GM19455 (cell line): Measurements from ENCODE around the gene FJX1.
A peak's percentile ranks its signal among the peaks of the same experiment; 100 is the strongest.

Experiments used
- ATAC-seq: cut with Tn5 transposase; IDR thresholded peaks from one replicate; pipeline ENCODE4 v1.9.1; 2021; ENCODE audit not compliant: unreplicated experiment

FJX1 gene

GRCh38 chr11:35617687-35618496 is at the start of gene FJX1:
FJX1 (plus strand) TSS chr11:35618460; CDS start chr11:35618637, 177 bp downstream.
- peak; percentile 40 for ATAC-seq

GRCh38 chr11:35571696-35572095 is 46.6 kb upstream of the FJX1 start:
- ATAC-seq: no peak

- ATAC-seq: no peak
Observed at GRCh38 chr11:35579557-35580396, 38.5 kb upstream of the FJX1 start.

- ATAC-seq: no peak
Observed at GRCh38 chr11:35580397-35580781, 37.9 kb upstream of the FJX1 start.

- no peak for ATAC-seq
Observed at GRCh38 chr11:35582033-35582432, 36.2 kb upstream of the FJX1 start.

- no peak for ATAC-seq
Observed at GRCh38 chr11:35583126-35583525, 35.1 kb upstream of the FJX1 start.

GRCh38 chr11:35583843-35584242 is 34.4 kb upstream of the FJX1 start:
- ATAC-seq: no peak

- ATAC-seq: no peak
Observed at GRCh38 chr11:35584321-35584720, 33.9 kb upstream of the FJX1 start.

GRCh38 chr11:35585416-35585815 is 32.8 kb upstream of the FJX1 start:
- no peak for ATAC-seq

- no peak for ATAC-seq
Observed at GRCh38 chr11:35586222-35586621, 32.0 kb upstream of the FJX1 start.

GRCh38 chr11:35587972-35588371 is 30.3 kb upstream of the FJX1 start:
- ATAC-seq: no peak

- ATAC-seq: no peak
Observed at GRCh38 chr11:35588627-35589026, 29.6 kb upstream of the FJX1 start.

GRCh38 chr11:35589281-35589680 is 29.0 kb upstream of the FJX1 start:
- no peak for ATAC-seq

GRCh38 chr11:35590412-35590811 is 27.8 kb upstream of the FJX1 start:
- no peak for ATAC-seq

GRCh38 chr11:35593143-35593542 is 25.1 kb upstream of the FJX1 start:
- ATAC-seq: no peak

GRCh38 chr11:35594680-35595079 is 23.6 kb upstream of the FJX1 start:
- no peak for ATAC-seq

GRCh38 chr11:35598254-35599125 is 19.8 kb upstream of the FJX1 start:
- no peak for ATAC-seq

- ATAC-seq: no peak
Observed at GRCh38 chr11:35600331-35600838, 17.9 kb upstream of the FJX1 start.

GRCh38 chr11:35602160-35602793 is 16.0 kb upstream of the FJX1 start:
- no peak for ATAC-seq

- no peak for ATAC-seq
Observed at GRCh38 chr11:35602979-35603378, 15.3 kb upstream of the FJX1 start.
